Natural killer cell treated with Interleukin-12 subunit alpha and Interleukin-12 subunit beta and Interleukin-15 and Interleukin-18, amount 100 ng/mL, for 72 hours (primary cell): ENCODE data around the gene FER. TPM values are rescaled to one million over a fixed set of nuclear protein-coding genes. Genes with fewer than 3 reads are reported as not detected.
"Not testable (repeated sequence)": the region's sequence is repeated elsewhere in the genome, so short reads cannot be mapped to it uniquely, and the experiment has no call there.

ENCODE experiments used
- ATAC-seq, 2 donors: fragments of 150-1000 bp; cut with Tn5 transposase in 1 of 2; sonication (Bioruptor Pico), chemical (Tn5 transposase) in 1 of 2; 2 replicates each; pipeline ENCODE4 v1.10.0; 2021
- DNase-seq: peaks from one replicate; pipeline ENCODE4 v3.0.0; 2022; ENCODE audit warnings: low spot score
- H3K27ac Mint-ChIP-seq, 2 donors: 1 replicate in 1 of 2; 2 replicates in 1 of 2; pipeline ENCODE4 v1.8.0; 2022; ENCODE audit warnings: mixed read lengths in 2 of 2, mild to moderate bottlenecking in 1 of 2, moderate library complexity in 1 of 2
- H3K27me3 Mint-ChIP-seq, 2 donors: 1 replicate in 1 of 2; 2 replicates in 1 of 2; pipeline ENCODE4 v1.8.0; 2022; ENCODE audit warnings: mixed read lengths in 2 of 2
- H3K36me3 Mint-ChIP-seq: one replicate; pipeline ENCODE4 v1.8.0; 2022; ENCODE audit warnings: mixed read lengths
- H3K4me1 Mint-ChIP-seq, 2 donors: 1 replicate in 1 of 2; 2 replicates in 1 of 2; pipeline ENCODE4 v1.8.0; 2022; ENCODE audit warnings: low read depth in 2 of 2, mixed read lengths in 2 of 2, mild to moderate bottlenecking in 1 of 2
- H3K4me3 Mint-ChIP-seq: one replicate; pipeline ENCODE4 v1.8.0; 2022; ENCODE audit warnings: mixed read lengths
- H3K9me3 Mint-ChIP-seq: 2 replicates; pipeline ENCODE4 v1.8.0; 2022; ENCODE audit warnings: mixed read lengths
- total RNA-seq, 2 donors: library from RNA; stranded (reverse); gene quantifications; one replicate each; pipeline ENCODE4 v1.2.3, GENCODE V29; 2022

Gene FER
- total RNA-seq, 2 donors from 2014 or later, result 13.4 to 22.1 TPM

- Mint-ChIP-seq H3K27me3 (no peaks in the 10 kb centered on the region), H3K9me3 (no peaks in the 10 kb centered on the region), H3K4me1 (peaks cover 5 to 6% of the 10 kb centered on the region in 2 donors), H3K4me3 (no peak overlapping the region), H3K36me3 (no peaks in the 10 kb centered on the region), H3K27ac (no peak overlapping the region)
- ATAC-seq (no peak), DNase-seq (no peak)
These were observed 287.7 kb downstream of the FER start for GRCh38 chr5:109035436-109035835.

- DNase-seq, result no peak
- peaks cover 3 to 6% of the 10 kb centered on the region in 2 donors for H3K4me1 Mint-ChIP-seq
- no peak for ATAC-seq
- no peaks in the 10 kb centered on the region for H3K9me3 Mint-ChIP-seq
- H3K4me3 Mint-ChIP-seq, result no peak overlapping the region
- no peaks in the 10 kb centered on the region for H3K36me3 Mint-ChIP-seq
- no peak overlapping the region for H3K27ac Mint-ChIP-seq
- H3K27me3 Mint-ChIP-seq, result no peaks in the 10 kb centered on the region
These were observed 290.6 kb downstream of the FER start for GRCh38 chr5:109038209-109038840.

- Mint-ChIP-seq H3K27me3 (no peaks in the 10 kb centered on the region), H3K27ac (no peak overlapping the region), H3K4me1 (no peaks in the 10 kb centered on the region), H3K36me3 (no peaks in the 10 kb centered on the region), H3K4me3 (no peak overlapping the region), H3K9me3 (no peaks in the 10 kb centered on the region)
- no peak for ATAC-seq
- DNase-seq, result no peak
These were observed 293.6 kb downstream of the FER start for GRCh38 chr5:109041317-109041716.

- H3K36me3 Mint-ChIP-seq, result no peaks in the 10 kb centered on the region
- no peaks in the 10 kb centered on the region for H3K4me1 Mint-ChIP-seq
- no peaks in the 10 kb centered on the region for H3K9me3 Mint-ChIP-seq
- no peak for DNase-seq
- ATAC-seq, result no peak
- H3K27me3 Mint-ChIP-seq, result no peaks in the 10 kb centered on the region
- no peak overlapping the region for H3K27ac Mint-ChIP-seq
- no peak overlapping the region for H3K4me3 Mint-ChIP-seq
These were observed 298.0 kb downstream of the FER start for GRCh38 chr5:109045710-109046109.

- H3K4me1 Mint-ChIP-seq, result no peaks in the 10 kb centered on the region
- H3K36me3 Mint-ChIP-seq, result no peaks in the 10 kb centered on the region
- H3K27ac Mint-ChIP-seq, result no peak overlapping the region
- H3K27me3 Mint-ChIP-seq, result no peaks in the 10 kb centered on the region
- no peak for ATAC-seq
- H3K9me3 Mint-ChIP-seq, result no peaks in the 10 kb centered on the region
- no peak overlapping the region for H3K4me3 Mint-ChIP-seq
- no peak for DNase-seq
These were observed 301.9 kb downstream of the FER start for GRCh38 chr5:109049565-109049964.

- not testable (repeated sequence) for H3K27ac Mint-ChIP-seq, DNase-seq, H3K36me3 Mint-ChIP-seq, H3K9me3 Mint-ChIP-seq, H3K27me3 Mint-ChIP-seq, ATAC-seq, H3K4me3 Mint-ChIP-seq, H3K4me1 Mint-ChIP-seq
These were observed 302.6 kb downstream of the FER start for GRCh38 chr5:109050321-109050720.

GRCh38 chr5:109052216-109052615 is 304.5 kb downstream of the FER start:
- not testable (repeated sequence) for H3K4me1 Mint-ChIP-seq, H3K9me3 Mint-ChIP-seq, H3K4me3 Mint-ChIP-seq, ATAC-seq, H3K27ac Mint-ChIP-seq, DNase-seq, H3K27me3 Mint-ChIP-seq, H3K36me3 Mint-ChIP-seq

GRCh38 chr5:109053995-109054417 is 306.3 kb downstream of the FER start:
- no peaks in the 10 kb centered on the region for H3K27me3 Mint-ChIP-seq
- H3K36me3 Mint-ChIP-seq, result no peaks in the 10 kb centered on the region
- no peak overlapping the region for H3K4me3 Mint-ChIP-seq
- DNase-seq (no peak), ATAC-seq (no peak)
- no peak overlapping the region for H3K27ac Mint-ChIP-seq
- no peaks in the 10 kb centered on the region for H3K9me3 Mint-ChIP-seq
- no peaks in the 10 kb centered on the region for H3K4me1 Mint-ChIP-seq

- H3K9me3 Mint-ChIP-seq, result no peaks in the 10 kb centered on the region
- H3K4me3 Mint-ChIP-seq, result no peak overlapping the region
- no peak for DNase-seq
- no peaks in the 10 kb centered on the region for H3K36me3 Mint-ChIP-seq
- no peak for ATAC-seq
- H3K27me3 Mint-ChIP-seq, result no peaks in the 10 kb centered on the region
- H3K27ac Mint-ChIP-seq, result no peak overlapping the region
- no peaks in the 10 kb centered on the region for H3K4me1 Mint-ChIP-seq
These were observed 312.8 kb downstream of the FER start for GRCh38 chr5:109060378-109061025.

GRCh38 chr5:109062664-109063063 is 315.0 kb downstream of the FER start:
- ATAC-seq (no peak), DNase-seq (no peak)
- Mint-ChIP-seq H3K36me3 (no peaks in the 10 kb centered on the region), H3K4me1 (no peaks in the 10 kb centered on the region), H3K27me3 (no peaks in the 10 kb centered on the region), H3K9me3 (no peaks in the 10 kb centered on the region), H3K27ac (no peak overlapping the region), H3K4me3 (no peak overlapping the region)

GRCh38 chr5:109063223-109063622 is 315.5 kb downstream of the FER start:
- Mint-ChIP-seq H3K4me1 (no peaks in the 10 kb centered on the region), H3K27me3 (no peaks in the 10 kb centered on the region), H3K9me3 (no peaks in the 10 kb centered on the region), H3K4me3 (no peak overlapping the region), H3K36me3 (no peaks in the 10 kb centered on the region), H3K27ac (no peak overlapping the region)
- DNase-seq (no peak), ATAC-seq (no peak)

GRCh38 chr5:109076741-109077140 is 329.0 kb downstream of the FER start:
- DNase-seq, result no peak
- no peak overlapping the region for H3K4me3 Mint-ChIP-seq
- H3K36me3 Mint-ChIP-seq, result no peaks in the 10 kb centered on the region
- ATAC-seq, result no peak
- no peaks in the 10 kb centered on the region for H3K4me1 Mint-ChIP-seq
- no peaks in the 10 kb centered on the region for H3K27me3 Mint-ChIP-seq
- no peak overlapping the region for H3K27ac Mint-ChIP-seq
- H3K9me3 Mint-ChIP-seq, result no peaks in the 10 kb centered on the region

- H3K4me1 Mint-ChIP-seq, result no peaks in the 10 kb centered on the region
- H3K27ac Mint-ChIP-seq, result no peak overlapping the region
- no peaks in the 10 kb centered on the region for H3K36me3 Mint-ChIP-seq
- no peak overlapping the region for H3K4me3 Mint-ChIP-seq
- no peaks in the 10 kb centered on the region for H3K9me3 Mint-ChIP-seq
- DNase-seq, result no peak
- no peaks in the 10 kb centered on the region for H3K27me3 Mint-ChIP-seq
- no peak for ATAC-seq
These were observed 330.8 kb downstream of the FER start for GRCh38 chr5:109078448-109078847.

- DNase-seq (no peak), ATAC-seq (no peak)
- H3K27me3 Mint-ChIP-seq, result no peaks in the 10 kb centered on the region
- H3K27ac Mint-ChIP-seq, result no peak overlapping the region
- no peak overlapping the region for H3K4me3 Mint-ChIP-seq
- no peaks in the 10 kb centered on the region for H3K36me3 Mint-ChIP-seq
- no peaks in the 10 kb centered on the region for H3K4me1 Mint-ChIP-seq
- H3K9me3 Mint-ChIP-seq, result no peaks in the 10 kb centered on the region
These were observed 332.8 kb downstream of the FER start for GRCh38 chr5:109080481-109080880.

- Mint-ChIP-seq H3K9me3 (no peaks in the 10 kb centered on the region), H3K4me1 (no peaks in the 10 kb centered on the region), H3K4me3 (no peak overlapping the region), H3K27ac (no peak overlapping the region), H3K36me3 (no peaks in the 10 kb centered on the region), H3K27me3 (no peaks in the 10 kb centered on the region)
- ATAC-seq (no peak), DNase-seq (no peak)
These were observed 333.2 kb downstream of the FER start for GRCh38 chr5:109080896-109081295.
